COLO829 (cell line): ENCODE measurements around the gene LRBA.
A peak's percentile ranks its signal among the peaks of the same experiment; 100 is the strongest.
"Not testable (repeated sequence)": the region's sequence is repeated elsewhere in the genome, so short reads cannot be mapped to it uniquely, and the experiment has no call there.

Experiments
- DNase-seq: peaks from one replicate; pipeline ENCODE4 v3.0.0; 2012; ENCODE audit warnings: low spot score

The LRBA gene

GRCh38 chr4:150801833-150802232 lies 213.3 kb downstream of the LRBA start:
- DNase-seq, result no peak

GRCh38 chr4:150799207-150799606 lies 215.9 kb downstream of the LRBA start:
- DNase-seq, result no peak

GRCh38 chr4:150794706-150795105 lies 220.4 kb downstream of the LRBA start:
- DNase-seq, result no peak

- DNase-seq, result no peak
Measured at GRCh38 chr4:150789864-150790263, 225.2 kb downstream of the LRBA start.

GRCh38 chr4:150784939-150785338 lies 230.1 kb downstream of the LRBA start:
- no peak for DNase-seq

- DNase-seq, result no peak
Measured at GRCh38 chr4:150784305-150784704, 230.8 kb downstream of the LRBA start.

GRCh38 chr4:150782921-150783320 lies 232.2 kb downstream of the LRBA start:
- DNase-seq, result no peak

- DNase-seq, result no peak
Measured at GRCh38 chr4:150782311-150782710, 232.8 kb downstream of the LRBA start.

GRCh38 chr4:150781191-150781590 lies 233.9 kb downstream of the LRBA start:
- DNase-seq, result no peak

- no peak for DNase-seq
Measured at GRCh38 chr4:150779707-150780106, 235.4 kb downstream of the LRBA start.

GRCh38 chr4:150773729-150774449 lies 241.2 kb downstream of the LRBA start:
- no peak for DNase-seq

- no peak for DNase-seq
Measured at GRCh38 chr4:150773032-150773431, 242.1 kb downstream of the LRBA start.

GRCh38 chr4:150771382-150771781 lies 243.7 kb downstream of the LRBA start:
- no peak for DNase-seq

- no peak for DNase-seq
Measured at GRCh38 chr4:150769845-150770244, 245.2 kb downstream of the LRBA start.

GRCh38 chr4:150769248-150769647 lies 245.8 kb downstream of the LRBA start:
- peak; percentile 13 for DNase-seq

- no peak for DNase-seq
Measured at GRCh38 chr4:150768497-150768896, 246.6 kb downstream of the LRBA start.

- no peak for DNase-seq
Measured at GRCh38 chr4:150765216-150765615, 249.9 kb downstream of the LRBA start.

- DNase-seq, result no peak
Measured at GRCh38 chr4:150751648-150752047, 263.4 kb downstream of the LRBA start.

- DNase-seq, result no peak
Measured at GRCh38 chr4:150750824-150751223, 264.3 kb downstream of the LRBA start.

GRCh38 chr4:150746156-150746555 lies 268.9 kb downstream of the LRBA start:
- DNase-seq, result peak; percentile 35

GRCh38 chr4:150744570-150744969 lies 270.5 kb downstream of the LRBA start:
- DNase-seq, result no peak

- DNase-seq, result no peak
Measured at GRCh38 chr4:150743564-150744342, 271.3 kb downstream of the LRBA start.

- not testable (repeated sequence) for DNase-seq
Measured at GRCh38 chr4:150742930-150743329, 272.2 kb downstream of the LRBA start.

GRCh38 chr4:150739591-150739990 lies 275.5 kb downstream of the LRBA start:
- DNase-seq, result no peak
